CD4-positive, alpha-beta T cell (primary cell): ENCODE data around the gene ARFRP1. TPM values are rescaled to one million over a fixed set of nuclear protein-coding genes. Genes with fewer than 3 reads are reported as not detected.

ENCODE experiments used
- ATAC-seq: fragments of 200-7000 bp; cut with Tn5 transposase; one replicate; pipeline ENCODE4 v1.10.0; 2022; ENCODE audit warnings: mild to moderate bottlenecking; ENCODE audit not compliant: poor library complexity
- CTCF ChIA-PET: fragments of 350-600 bp; sonication (Branson Sonifier 250); formaldehyde crosslinking; loops from one replicate; lab custom pipeline; 2021; ENCODE audit warnings: antibody characterized with exemption, inconsistent platforms; lab: Charles Lee
- POLR2A ChIA-PET: fragments of 350-600 bp; sonication (Branson Sonifier 250); formaldehyde crosslinking; loops from one replicate; lab custom pipeline; 2021; ENCODE audit warnings: antibody characterized with exemption, inconsistent platforms; lab: Charles Lee
- DNase-seq, 14 experiments: peaks; one replicate each; pipeline ENCODE4 v3.0.0-alpha.2; 2013 to 2020; ENCODE audit warnings: mixed read lengths in 2 of 14
- H3K27ac ChIP-seq, 2 donors: one replicate each; pipeline versions ENCODE4 v1.5.1 to v1.7.0; 2013; ENCODE audit warnings: low read length in 2 of 2, low read depth in 1 of 2, mild to moderate bottlenecking in 1 of 2
- H3K27me3 ChIP-seq, 2 experiments: 1 replicate in 1 of 2; 2 replicates in 1 of 2; pipeline versions ENCODE4 v1.6.1 to v1.7.0; 2013; ENCODE audit warnings: low read length in 2 of 2, control low read depth in 1 of 2, mild to moderate bottlenecking in 1 of 2, moderate library complexity in 1 of 2; ENCODE audit not compliant: insufficient read depth in 2 of 2, control insufficient read depth in 1 of 2
- H3K36me3 ChIP-seq: one replicate; pipeline ENCODE4 v1.6.1; 2013; ENCODE audit warnings: low read length, control low read depth; ENCODE audit not compliant: insufficient read depth
- H3K4me1 ChIP-seq: one replicate; pipeline ENCODE4 v1.6.1; 2013; ENCODE audit warnings: low read length, control low read depth; ENCODE audit not compliant: insufficient read depth
- H3K4me3 ChIP-seq: one replicate; pipeline ENCODE4 v1.5.1; 2013; ENCODE audit warnings: mild to moderate bottlenecking, low read length, moderate library complexity
- H3K9me3 ChIP-seq, 2 experiments: 1 replicate in 1 of 2; 2 replicates in 1 of 2; pipeline versions ENCODE4 v1.6.1 to v1.7.0; 2013; ENCODE audit warnings: low read length in 2 of 2, mild to moderate bottlenecking in 2 of 2, control low read depth in 1 of 2, moderate library complexity in 1 of 2; ENCODE audit not compliant: control insufficient read depth in 1 of 2, insufficient read depth in 1 of 2
- H3K27ac Mint-ChIP-seq: one replicate; pipeline ENCODE4 v1.8.0; 2020; ENCODE audit warnings: mixed read lengths
- H3K27me3 Mint-ChIP-seq: one replicate; pipeline ENCODE4 v1.8.0; 2021; ENCODE audit warnings: mixed read lengths
- H3K36me3 Mint-ChIP-seq: one replicate; pipeline ENCODE4 v1.8.0; 2021; ENCODE audit warnings: low read depth, mixed read lengths
- H3K4me1 Mint-ChIP-seq: one replicate; pipeline ENCODE4 v1.8.0; 2021; ENCODE audit warnings: low read depth, mixed read lengths
- H3K4me3 Mint-ChIP-seq: one replicate; pipeline ENCODE4 v1.8.0; 2020; ENCODE audit warnings: mild to moderate bottlenecking, mixed read lengths
- H3K9me3 Mint-ChIP-seq: one replicate; pipeline ENCODE4 v1.8.0; 2020; ENCODE audit warnings: mixed read lengths
- CTCF ChIP-seq: fragments of 200-600 bp; IDR thresholded peaks from one replicate; pipeline ENCODE4 v1.8.0; 2022; ENCODE audit warnings: antibody characterized with exemption, mild to moderate bottlenecking
- intact Hi-C, 2 experiments: fragments of 100-400 bp; cut with DNase I in 1 of 2; cut with micrococcal nuclease in 1 of 2; formaldehyde crosslinking; loops; one replicate each; pipeline versions ENCODE4 v1.15.1 to v1.9.0; 2023 to 2025; cut with DNase I, micrococcal nuclease
- total RNA-seq, 174 experiments: library from RNA in 2 of 174; stranded (reverse) in 2 of 174; gene quantifications; one replicate each; pipeline ENCODE4 v1.2.3 and lab custom pipeline; 2021 to 2026

ARFRP1 gene
- total RNA-seq, 2 experiments from 2014 or later, result 34.5 to 35.7 TPM

- peaks cover 6% of the 10 kb centered on the region for H3K36me3 ChIP-seq
- H3K9me3 ChIP-seq, result no peaks in the 10 kb centered on the region
- no peak for DNase-seq
- ATAC-seq, result no peak
- H3K27ac ChIP-seq, result peak overlapping the region in 1 of 2 donors; percentile 87
- no peaks in the 10 kb centered on the region for H3K27me3 Mint-ChIP-seq
- ChIA-PET POLR2A (interaction anchor here (1.0 to 1.8 kb wide), 17 partner anchors 8 to 323 kb away, joined by 3 to 32 read pairs (median 5); partner anchors contain the start of genes ARFRP1, GMEB2, HELZ2 and LIME1), CTCF (interaction anchor here (1.2 to 1.8 kb wide), 4 partner anchors 15 to 207 kb away, joined by 4 to 7 read pairs (median 5); no protein-coding TSS in a partner anchor)
- peak overlapping the region; percentile 76 for H3K4me3 ChIP-seq
- H3K9me3 Mint-ChIP-seq, result no peaks in the 10 kb centered on the region
- no peak for TF ChIP-seq CTCF
- intact Hi-C loops, result loop anchor here (5.0 to 10.0 kb wide), 5 partner anchors 77 to 600 kb away; partner anchors contain the start of genes ABHD16B (in 1 of the 2), LIME1 (in 1 of the 2), PCMTD2 (in 1 of the 2) and SLC2A4RG (in 1 of the 2)
- peak overlapping the region; percentile 98 for H3K4me3 Mint-ChIP-seq
- peaks cover 20% of the 10 kb centered on the region for H3K36me3 Mint-ChIP-seq
- H3K27ac Mint-ChIP-seq, result peak overlapping the region; percentile 96
- peaks cover 48% of the 10 kb centered on the region for H3K4me1 ChIP-seq
- H3K27me3 ChIP-seq, result no peaks in the 10 kb centered on the region
- H3K4me1 Mint-ChIP-seq, result peaks cover 38% of the 10 kb centered on the region
These were observed 50.4 kb downstream of the ARFRP1 start for GRCh38 chr20:63657260-63657936.

GRCh38 chr20:63656451-63656850 is 51.3 kb downstream of the ARFRP1 start:
- Histone ChIP-seq H3K4me3 (no peak overlapping the region), H3K27me3 (no peaks in the 10 kb centered on the region), H3K4me1 (peaks cover 58% of the 10 kb centered on the region), H3K27ac (no peak overlapping the region), H3K36me3 (no peaks in the 10 kb centered on the region), H3K9me3 (no peaks in the 10 kb centered on the region)
- no peak for DNase-seq
- POLR2A ChIA-PET, result interaction anchor here (0.6 kb wide), 1 partner anchor 65 kb away, joined by 3 read pairs; no protein-coding TSS in a partner anchor
- peaks cover 44% of the 10 kb centered on the region for H3K4me1 Mint-ChIP-seq
- CTCF ChIA-PET, result interaction anchor here (1.0 kb wide), 1 partner anchor 14 kb away, joined by 4 read pairs; no protein-coding TSS in a partner anchor
- intact Hi-C loops, result loop anchor here (5.0 to 10.0 kb wide), 5 partner anchors 78 to 601 kb away; partner anchors contain the start of genes ABHD16B (in 1 of the 2), LIME1 (in 1 of the 2), PCMTD2 (in 1 of the 2) and SLC2A4RG (in 1 of the 2)
- no peak for TF ChIP-seq CTCF
- H3K27me3 Mint-ChIP-seq, result no peaks in the 10 kb centered on the region
- no peaks in the 10 kb centered on the region for H3K9me3 Mint-ChIP-seq
- peaks cover 20% of the 10 kb centered on the region for H3K36me3 Mint-ChIP-seq
- H3K4me3 Mint-ChIP-seq, result peak overlapping the region; percentile 98
- H3K27ac Mint-ChIP-seq, result no peak overlapping the region
- ATAC-seq, result no peak

- Histone ChIP-seq H3K27me3 (no peaks in the 10 kb centered on the region), H3K4me3 (no peak overlapping the region), H3K27ac (no peak overlapping the region), H3K36me3 (no peaks in the 10 kb centered on the region), H3K9me3 (no peaks in the 10 kb centered on the region), H3K4me1 (peaks cover 64% of the 10 kb centered on the region)
- intact Hi-C loops, result loop anchor here (5.0 to 10.0 kb wide), 5 partner anchors 80 to 602 kb away; partner anchors contain the start of genes ABHD16B (in 1 of the 2), LIME1 (in 1 of the 2), PCMTD2 (in 1 of the 2) and SLC2A4RG (in 1 of the 2)
- H3K36me3 Mint-ChIP-seq, result peaks cover 18% of the 10 kb centered on the region
- H3K27me3 Mint-ChIP-seq, result no peaks in the 10 kb centered on the region
- ChIA-PET CTCF (interaction anchor here (1.0 kb wide), 1 partner anchor 13 kb away, joined by 4 read pairs; no protein-coding TSS in a partner anchor), POLR2A (no interaction called here)
- no peak for ATAC-seq
- no peak for TF ChIP-seq CTCF
- no peaks in the 10 kb centered on the region for H3K9me3 Mint-ChIP-seq
- peak overlapping the region; percentile 51 for H3K4me3 Mint-ChIP-seq
- peak overlapping the region; percentile 81 for H3K27ac Mint-ChIP-seq
- peaks cover 42% of the 10 kb centered on the region for H3K4me1 Mint-ChIP-seq
- DNase-seq, result no peak
These were observed 52.5 kb downstream of the ARFRP1 start for GRCh38 chr20:63655249-63655648.
